ENCODE results near the gene AKNAD1. TPM values are rescaled to one million over a fixed set of nuclear protein-coding genes. Genes with fewer than 3 reads are reported as not detected.

The AKNAD1 gene, protein sequence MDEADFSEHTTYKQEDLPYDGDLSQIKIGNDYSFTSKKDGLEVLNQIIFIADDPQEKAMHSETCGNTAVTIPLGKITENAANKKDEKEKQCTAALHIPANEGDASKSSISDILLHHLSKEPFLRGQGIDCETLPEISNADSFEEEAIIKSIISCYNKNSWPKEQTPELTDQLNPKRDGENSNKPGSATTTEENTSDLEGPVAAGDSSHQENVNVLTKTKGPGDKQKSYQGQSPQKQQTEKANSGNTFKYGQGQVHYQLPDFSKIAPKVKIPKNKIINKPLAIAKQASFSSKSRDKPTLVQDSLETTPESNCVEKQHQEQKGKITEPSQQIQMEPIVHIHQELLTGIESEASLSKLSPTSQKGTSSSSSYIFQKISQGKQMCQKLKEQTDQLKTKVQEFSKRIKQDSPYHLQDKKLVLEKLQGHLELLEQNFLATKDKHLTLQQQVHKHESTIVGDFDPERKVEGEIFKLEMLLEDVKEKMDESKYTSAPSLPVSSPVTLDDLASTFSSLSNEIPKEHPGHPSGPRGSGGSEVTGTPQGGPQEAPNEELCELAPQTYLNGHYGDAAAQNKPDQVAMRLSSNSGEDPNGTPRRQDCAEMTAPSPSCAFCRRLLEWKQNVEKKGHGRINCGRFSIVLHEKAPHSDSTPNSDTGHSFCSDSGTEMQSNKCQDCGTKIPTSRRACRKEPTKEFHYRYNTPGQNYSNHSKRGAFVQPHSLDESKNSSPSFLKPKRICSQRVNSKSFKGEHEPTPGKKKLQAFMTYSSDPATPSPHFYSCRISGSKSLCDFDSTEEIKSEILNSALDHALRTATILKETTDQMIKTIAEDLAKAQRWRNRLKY
- 0.19 and 0.26 TPM in 2 replicates for polyA plus RNA-seq (2013)

DNA sequence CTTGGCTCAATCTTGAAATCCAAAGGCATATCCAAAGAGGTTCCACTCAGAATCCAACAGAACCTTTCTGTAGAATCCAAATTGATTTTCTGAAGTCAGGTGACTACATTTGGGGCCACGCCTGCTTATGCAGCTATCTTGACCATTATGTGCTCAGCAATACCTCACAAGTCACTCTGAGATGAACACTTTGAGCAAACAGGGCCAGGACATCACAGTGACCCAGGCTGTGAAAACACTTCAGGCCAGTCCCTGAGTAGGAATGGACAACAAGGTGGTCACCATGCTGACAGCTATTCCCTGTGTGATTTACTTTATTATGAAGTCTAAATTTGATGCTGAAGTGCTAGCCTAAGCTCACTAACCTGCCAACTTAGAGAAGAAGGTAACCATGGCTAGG is at the start of gene AKNAD1:
TSS of gene AKNAD1 (minus strand) at position 101 of the 400 bp plus-strand sequence. CDS start 4,430 bp downstream, outside the sequence.
- Histone ChIP-seq H3K36me3 (ENCODE audit: control insufficient read depth in 1 of 2, insufficient read depth in 2 of 2, low read length in 2 of 2) (no peaks in the 10 kb centered on the region), H3K23ac (ENCODE audit: low read length) (no peak within 1 kb of the TSS), H3K79me1 (ENCODE audit: low read length) (no peaks in the 10 kb centered on the region), H3K9me3 (ENCODE audit: insufficient read depth, low read depth, low read length) (no peaks in the 10 kb centered on the region), H3K18ac (ENCODE audit: low read length) (no peak within 1 kb of the TSS), H3K27me3 (ENCODE audit: insufficient read depth, low read length) (no peaks in the 10 kb centered on the region), H2BK120ac (ENCODE audit: insufficient read depth, low read length, poor library complexity) (no peak within 1 kb of the TSS), H2AK5ac (ENCODE audit: low read length) (no peak within 1 kb of the TSS), H4K91ac (ENCODE audit: low read depth, low read length) (no peak within 1 kb of the TSS), H3K9ac (ENCODE audit: low read length) (peak within 1 kb of the TSS; percentile 18), H2AFZ (ENCODE audit: insufficient read depth, low read length, poor library complexity) (no peak within 1 kb of the TSS), H3K79me2 (ENCODE audit: control insufficient read depth, insufficient read depth, low read length, poor library complexity) (no peaks in the 10 kb centered on the region), H3K14ac (ENCODE audit: low read length) (no peak within 1 kb of the TSS), H3K27ac (ENCODE audit: low read depth, low read length) (no peak within 1 kb of the TSS), H4K8ac (ENCODE audit: low read depth, low read length) (no peak within 1 kb of the TSS), H2BK5ac (ENCODE audit: low read depth, low read length, poor library complexity) (no peak within 1 kb of the TSS), H3K4me1 (ENCODE audit: control insufficient read depth in 1 of 2, insufficient read depth in 2 of 2, low read length in 2 of 2) (no peaks in the 10 kb centered on the region), H3K4me3 (ENCODE audit: low read depth, low read length) (no peak within 1 kb of the TSS), H3K4me2 (ENCODE audit: low read length) (no peak within 1 kb of the TSS), H4K12ac (ENCODE audit: low read depth, low read length) (no peak within 1 kb of the TSS), H3K4ac (ENCODE audit: low read depth, low read length) (no peak within 1 kb of the TSS), H2BK12ac (ENCODE audit: low read length) (no peak within 1 kb of the TSS)
- no CpG with 5 or more reads among the region's 1 CpG for WGBS (ENCODE audit: extremely low coverage, insufficient coverage, insufficient read length)
- DNase-seq = no peak

DNA sequence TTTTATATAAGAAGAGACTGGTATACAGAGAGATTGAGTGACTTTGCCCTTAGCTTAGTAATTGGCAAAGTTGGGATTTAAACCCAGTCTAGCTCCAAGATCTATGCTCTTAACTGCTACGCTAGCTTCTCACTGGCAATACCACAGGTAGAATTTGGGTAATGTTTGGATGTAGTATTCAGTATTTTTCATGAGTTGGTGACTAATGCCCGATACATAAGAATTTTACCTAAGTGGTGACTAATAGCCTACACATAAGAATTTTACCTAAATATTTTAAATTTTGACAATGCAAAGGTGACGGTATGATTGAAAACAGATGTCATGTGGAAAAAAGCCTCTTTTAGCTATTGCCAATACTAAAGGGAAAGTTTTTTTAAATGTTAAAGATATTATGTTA is 44.2 kb upstream of the AKNAD1 start:
- Histone ChIP-seq H3K79me2 (ENCODE audit: control insufficient read depth, insufficient read depth, low read length, poor library complexity) (no peaks in the 10 kb centered on the region), H3K4ac (ENCODE audit: low read depth, low read length) (no peak overlapping the region), H3K14ac (ENCODE audit: low read length) (no peak overlapping the region), H4K91ac (ENCODE audit: low read depth, low read length) (no peak overlapping the region), H3K23ac (ENCODE audit: low read length) (no peak overlapping the region), H2BK120ac (ENCODE audit: insufficient read depth, low read length, poor library complexity) (no peak overlapping the region), H3K27me3 (ENCODE audit: insufficient read depth, low read length) (no peaks in the 10 kb centered on the region), H3K9me3 (ENCODE audit: insufficient read depth, low read depth, low read length) (no peaks in the 10 kb centered on the region), H4K12ac (ENCODE audit: low read depth, low read length) (no peak overlapping the region), H2BK12ac (ENCODE audit: low read length) (no peak overlapping the region), H2AK5ac (ENCODE audit: low read length) (no peak overlapping the region), H3K79me1 (ENCODE audit: low read length) (no peaks in the 10 kb centered on the region), H4K8ac (ENCODE audit: low read depth, low read length) (no peak overlapping the region), H3K18ac (ENCODE audit: low read length) (no peak overlapping the region), H3K4me3 (ENCODE audit: low read depth, low read length) (no peak overlapping the region), H2AFZ (ENCODE audit: insufficient read depth, low read length, poor library complexity) (no peak overlapping the region), H3K36me3 (ENCODE audit: control insufficient read depth in 1 of 2, insufficient read depth in 2 of 2, low read length in 2 of 2) (peaks cover 1 to 4% of the 10 kb centered on the region in 2 experiments), H2BK5ac (ENCODE audit: low read depth, low read length, poor library complexity) (no peak overlapping the region), H3K4me1 (ENCODE audit: control insufficient read depth in 1 of 2, insufficient read depth in 2 of 2, low read length in 2 of 2) (no peaks in the 10 kb centered on the region), H3K27ac (ENCODE audit: low read depth, low read length) (no peak overlapping the region), H3K4me2 (ENCODE audit: low read length) (no peak overlapping the region), H3K9ac (ENCODE audit: low read length) (no peak overlapping the region)
- WGBS (ENCODE audit: extremely low coverage, insufficient coverage, insufficient read length) = no CpG with 5 or more reads among the region's 3 CpGs
- peak in 1 of 2 donors; percentile 68 for DNase-seq

DNA sequence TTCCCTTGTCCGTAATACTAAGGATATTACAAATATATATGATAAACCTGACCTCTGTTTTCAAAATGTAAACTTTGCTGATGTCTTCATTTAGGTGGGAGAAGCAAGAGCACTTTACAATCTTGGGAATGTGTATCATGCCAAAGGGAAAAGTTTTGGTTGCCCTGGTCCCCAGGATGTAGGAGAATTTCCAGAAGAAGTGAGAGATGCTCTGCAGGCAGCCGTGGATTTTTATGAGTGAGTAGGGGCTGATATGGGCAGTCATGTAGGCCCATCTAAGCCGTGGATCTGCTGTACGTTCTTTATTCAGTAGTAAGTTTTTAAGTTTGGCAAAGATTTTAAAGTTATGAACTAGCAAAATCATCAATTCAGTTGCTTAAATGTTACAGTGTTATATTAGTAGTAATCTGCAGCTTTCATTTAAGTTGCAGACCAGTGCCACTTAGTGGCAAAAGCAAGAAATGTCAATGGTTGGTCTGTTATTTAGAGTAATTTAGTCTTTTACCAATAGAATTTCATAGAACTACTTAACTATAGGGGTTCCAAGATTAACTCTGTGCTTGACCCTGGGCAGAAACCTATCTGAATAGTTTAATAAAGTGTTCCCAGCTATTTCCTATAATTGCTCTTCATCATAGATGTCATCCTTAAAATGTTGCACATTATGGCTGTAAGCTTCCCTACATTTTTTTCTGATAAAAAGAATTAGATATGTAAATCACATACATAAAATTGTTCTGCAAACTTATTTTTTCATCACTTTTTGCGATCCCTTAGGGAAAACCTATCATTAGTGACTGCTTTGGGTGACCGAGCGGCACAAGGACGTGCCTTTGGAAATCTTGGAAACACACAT is 41.2 kb upstream of the AKNAD1 start:
- no peak overlapping the region for H3K4ac ChIP-seq (ENCODE audit: low read depth, low read length)
- no peak overlapping the region for H2BK12ac ChIP-seq (ENCODE audit: low read length)
- no peak overlapping the region for H3K27ac ChIP-seq (ENCODE audit: low read depth, low read length)
- peak; percentile 32 to 89 for DNase-seq
- H2BK5ac ChIP-seq (ENCODE audit: low read depth, low read length, poor library complexity) = no peak overlapping the region
- H2BK120ac ChIP-seq (ENCODE audit: insufficient read depth, low read length, poor library complexity) = no peak overlapping the region
- no peak overlapping the region for H4K8ac ChIP-seq (ENCODE audit: low read depth, low read length)
- no peak overlapping the region for H2AFZ ChIP-seq (ENCODE audit: insufficient read depth, low read length, poor library complexity)
- H3K4me2 ChIP-seq (ENCODE audit: low read length) = no peak overlapping the region
- peaks cover 1 to 4% of the 10 kb centered on the region in 2 experiments for H3K36me3 ChIP-seq (ENCODE audit: control insufficient read depth in 1 of 2, insufficient read depth in 2 of 2, low read length in 2 of 2)
- H2AK5ac ChIP-seq (ENCODE audit: low read length) = no peak overlapping the region
- no peaks in the 10 kb centered on the region for H3K79me1 ChIP-seq (ENCODE audit: low read length)
- H4K91ac ChIP-seq (ENCODE audit: low read depth, low read length) = no peak overlapping the region
- no peak overlapping the region for H3K4me3 ChIP-seq (ENCODE audit: low read depth, low read length)
- H4K12ac ChIP-seq (ENCODE audit: low read depth, low read length) = no peak overlapping the region
- H3K23ac ChIP-seq (ENCODE audit: low read length) = no peak overlapping the region
- no peaks in the 10 kb centered on the region for H3K4me1 ChIP-seq (ENCODE audit: control insufficient read depth in 1 of 2, insufficient read depth in 2 of 2, low read length in 2 of 2)
- no peak overlapping the region for H3K9ac ChIP-seq (ENCODE audit: low read length)
- no peak overlapping the region for H3K18ac ChIP-seq (ENCODE audit: low read length)
- H3K79me2 ChIP-seq (ENCODE audit: control insufficient read depth, insufficient read depth, low read length, poor library complexity) = no peaks in the 10 kb centered on the region
- no CpG with 5 or more reads among the region's 8 CpGs for WGBS (ENCODE audit: extremely low coverage, insufficient coverage, insufficient read length)
- no peaks in the 10 kb centered on the region for H3K9me3 ChIP-seq (ENCODE audit: insufficient read depth, low read depth, low read length)
- no peak overlapping the region for H3K14ac ChIP-seq (ENCODE audit: low read length)
- no peaks in the 10 kb centered on the region for H3K27me3 ChIP-seq (ENCODE audit: insufficient read depth, low read length)
